Measurements from ENCODE around the gene NDUFA7. TPM values are rescaled to one million over a fixed set of nuclear protein-coding genes. Genes with fewer than 3 reads are reported as not detected.
A peak's percentile ranks its signal among the peaks of the same experiment; 100 is the strongest.

NDUFA7 gene
- total and polyA plus RNA-seq, 2 of the 13 experiments (the other 11 are each of a cell fraction or from before 2014, with no cell fraction given): 64.5 to 71.5 TPM

- TF ChIP-seq THRA (CRISPR knock-in tag; IDR thresholded peaks at IDR 0.05; ENCODE audit: borderline replicate concordance) (no peak), ZNF263 (CRISPR knock-in tag; IDR thresholded peaks at IDR 0.05) (peak; percentile 40; the same call in 1 of the 2 replicates), NONO (IDR thresholded peaks at IDR 0.05) (no peak), NONO (CRISPR knock-in tag; conservative IDR thresholded peaks at IDR 0.05) (no peak; the same call in none of the 2 replicates), TP53 (CRISPR knock-in tag; conservative IDR thresholded peaks at IDR 0.05) (no peak), HMGA1 (CRISPR knock-in tag; conservative IDR thresholded peaks at IDR 0.05) (no peak), SMAD3 (CRISPR knock-in tag; IDR thresholded peaks at IDR 0.05) (no peak), TFE3 (CRISPR knock-in tag; IDR thresholded peaks at IDR 0.05) (no peak), ZNF205 (CRISPR knock-in tag; IDR thresholded peaks at IDR 0.05) (peak; percentile 91), ZNF615 (CRISPR knock-in tag; IDR thresholded peaks at IDR 0.05; ENCODE audit: borderline replicate concordance) (no peak), ERF (CRISPR knock-in tag; IDR thresholded peaks at IDR 0.05) (no peak), REXO4 (CRISPR knock-in tag; IDR thresholded peaks at IDR 0.05; ENCODE audit: borderline replicate concordance) (no peak), SPEN (CRISPR knock-in tag; IDR thresholded peaks at IDR 0.05; ENCODE audit: low read depth) (no peak), HOXA3 (CRISPR knock-in tag; IDR thresholded peaks at IDR 0.05) (peak; percentile 41; the same call in 1 of the 2 replicates), ZNF766 (CRISPR knock-in tag; IDR thresholded peaks at IDR 0.05; ENCODE audit: borderline replicate concordance) (no peak), NR0B2 (CRISPR knock-in tag; IDR thresholded peaks at IDR 0.05) (no peak), PLSCR1 (CRISPR knock-in tag; IDR thresholded peaks at IDR 0.05; ENCODE audit: borderline replicate concordance) (no peak), BORCS8-MEF2B (CRISPR knock-in tag; IDR thresholded peaks at IDR 0.05) (0 out of 2 replicates have a peak, but pooled peaks have one; percentile 77), MAF1 (CRISPR knock-in tag; IDR thresholded peaks at IDR 0.05; ENCODE audit: borderline replicate concordance) (no peak), MED8 (CRISPR knock-in tag; IDR thresholded peaks at IDR 0.05; ENCODE audit: insufficient replicate concordance) (no peak), NCOR1 (IDR thresholded peaks at IDR 0.05; ENCODE audit: borderline replicate concordance, low read length) (no peak), ZNF652 (CRISPR knock-in tag; IDR thresholded peaks at IDR 0.05; ENCODE audit: borderline replicate concordance, low read depth) (no peak), KLF9 (CRISPR knock-in tag; IDR thresholded peaks at IDR 0.05; ENCODE audit: low read depth) (0 out of 2 replicates have a peak, but pooled peaks have one; percentile 14), HNRNPUL1 (IDR thresholded peaks at IDR 0.05; ENCODE audit: low read depth, low read length) (no peak), NBN (conservative IDR thresholded peaks at IDR 0.05) (no peak), REPIN1 (CRISPR knock-in tag; IDR thresholded peaks at IDR 0.05; ENCODE audit: borderline replicate concordance, low read depth) (0 out of 2 replicates have a peak, but pooled peaks have one; percentile 42), CBFB (CRISPR knock-in tag; IDR thresholded peaks at IDR 0.05) (no peak), NFATC3 (CRISPR knock-in tag; IDR thresholded peaks at IDR 0.05) (no peak)
Measured at GRCh38 chr19:8363803-8364771, 42.9 kb upstream of the NDUFA7 start, which contains the start of gene ANGPTL4 (continued).

All from HepG2 (cell line).